WTC11 (cell line): Measurements from ENCODE around the gene STX12. TPM values are rescaled to one million over a fixed set of nuclear protein-coding genes. Genes with fewer than 3 reads are reported as not detected.

Source experiments
- ATAC-seq: fragments of 200-7000 bp; cut with Tn5 transposase; 2 replicates; pipeline ENCODE4 v1.10.0; 2021; ENCODE audit warnings: mild to moderate bottlenecking, moderate library complexity
- CTCF ChIA-PET: fragments of 300-600 bp; sonication (Branson Sonifier 250); formaldehyde crosslinking; loops from one replicate; lab custom pipeline; 2021; ENCODE audit warnings: antibody characterized with exemption; lab: Charles Lee
- POLR2A ChIA-PET: fragments of 350-600 bp; sonication (Branson Sonifier 250); formaldehyde crosslinking; loops from one replicate; lab custom pipeline; 2021; ENCODE audit warnings: antibody characterized with exemption; lab: Charles Lee
- DNase-seq: peaks from one replicate; pipeline ENCODE4 v3.0.0; 2021; ENCODE audit warnings: low spot score
- H3K27ac Mint-ChIP-seq: 2 replicates; pipeline ENCODE4 v1.8.0; 2021; ENCODE audit warnings: mixed read lengths
- H3K27me3 Mint-ChIP-seq: 2 replicates; pipeline ENCODE4 v1.8.0; 2021; ENCODE audit warnings: low read depth, mild to moderate bottlenecking, moderate library complexity, mixed read lengths
- H3K36me3 Mint-ChIP-seq: 2 replicates; pipeline ENCODE4 v1.8.0; 2021; ENCODE audit warnings: mixed read lengths
- H3K4me1 Mint-ChIP-seq: 2 replicates; pipeline ENCODE4 v1.8.0; 2022; ENCODE audit warnings: mixed read lengths
- H3K4me3 Mint-ChIP-seq: 2 replicates; pipeline ENCODE4 v1.8.0; 2021; ENCODE audit warnings: mild to moderate bottlenecking, moderate library complexity, mixed read lengths
- H3K9me3 Mint-ChIP-seq: 2 replicates; pipeline ENCODE4 v1.8.0; 2021; ENCODE audit warnings: mixed read lengths
- ETV6 ChIP-seq: sonication (generic); formaldehyde crosslinking; IDR thresholded peaks from 2 replicates; pipeline ENCODE4 v1.8.1; 2022; ENCODE audit warnings: mild to moderate bottlenecking, missing genetic modification reagents
- GRHL2 ChIP-seq: fragments of 250-450 bp; sonication (Bioruptor Pico); IDR thresholded peaks from 2 replicates; pipeline ENCODE4 v1.8.0; 2022; ENCODE audit warnings: mild to moderate bottlenecking, moderate library complexity; ENCODE audit not compliant: insufficient replicate concordance, severe bottlenecking
- NR1H2 ChIP-seq: sonication (generic); formaldehyde crosslinking; IDR thresholded peaks from 2 replicates; pipeline ENCODE4 v1.9.0; 2021; ENCODE audit warnings: mild to moderate bottlenecking, moderate library complexity, missing genetic modification reagents
- RELA ChIP-seq: sonication (generic); formaldehyde crosslinking; IDR thresholded peaks from 2 replicates; pipeline ENCODE4 v1.8.1; 2022; ENCODE audit warnings: missing genetic modification reagents, mild to moderate bottlenecking, borderline replicate concordance
- SP1 ChIP-seq: sonication (generic); formaldehyde crosslinking; conservative IDR thresholded peaks from 2 replicates; pipeline ENCODE4 v1.8.1; 2022; ENCODE audit warnings: missing genetic modification reagents
- total RNA-seq: library from RNA; stranded (reverse); gene quantifications from 3 replicates; pipeline ENCODE4 v1.2.3, GENCODE V29; 2021
- TF ChIP-seq, protein P1 (sequence below): sonication (generic); formaldehyde crosslinking; IDR thresholded peaks from 2 replicates; pipeline ENCODE4 v1.8.1; 2022; ENCODE audit warnings: mild to moderate bottlenecking, moderate library complexity, missing genetic modification reagents
- TF ChIP-seq, protein P2 (sequence below): sonication (generic); formaldehyde crosslinking; IDR thresholded peaks from 2 replicates; pipeline ENCODE4 v1.8.0; 2023; ENCODE audit warnings: missing genetic modification reagents
- TF ChIP-seq, protein P3 (sequence below): sonication (generic); formaldehyde crosslinking; IDR thresholded peaks from 2 replicates; pipeline ENCODE4 v1.8.0; 2022; ENCODE audit warnings: missing genetic modification reagents
- TF ChIP-seq, protein P4 (sequence below): sonication (generic); formaldehyde crosslinking; IDR thresholded peaks from 2 replicates; pipeline ENCODE4 v1.8.1; 2023; ENCODE audit warnings: mild to moderate bottlenecking, moderate library complexity, missing genetic modification reagents
- TF ChIP-seq, protein P5 (sequence below): sonication (generic); formaldehyde crosslinking; IDR thresholded peaks from 2 replicates; pipeline ENCODE4 v1.8.0; 2023; ENCODE audit warnings: missing genetic modification reagents, mild to moderate bottlenecking, borderline replicate concordance
- TF ChIP-seq, protein P6 (sequence below): fragments of 250-450 bp; sonication (Bioruptor Pico); conservative IDR thresholded peaks from 2 replicates; pipeline ENCODE4 v1.9.0; 2021; ENCODE audit warnings: mild to moderate bottlenecking

STX12 gene
- total RNA-seq, 1 experiment from 2014 or later = 10.3 TPM

DNA sequence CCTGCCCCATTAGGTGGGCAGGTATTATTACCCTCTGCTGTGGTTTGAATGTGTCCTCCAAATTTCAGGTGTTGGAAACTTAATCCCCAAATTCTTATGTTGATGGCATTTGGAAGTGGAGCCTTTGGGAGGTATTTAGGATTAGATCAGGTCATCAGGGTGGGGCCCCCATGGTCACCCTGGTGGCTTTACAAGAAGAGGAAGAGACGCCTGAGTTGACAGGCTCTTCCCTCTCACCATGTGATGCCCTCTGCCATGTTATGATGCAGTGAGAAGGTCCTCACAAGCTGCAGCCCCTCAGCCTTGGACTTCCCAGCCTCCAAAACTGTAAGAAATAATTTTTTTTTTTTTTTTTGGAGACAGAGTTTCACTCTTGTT is 90.5 kb downstream of the STX12 start:
- no peak for ATAC-seq
- H3K4me1 Mint-ChIP-seq = peaks cover 11% of the 10 kb centered on the region
- TF ChIP-seq, protein P1, sequence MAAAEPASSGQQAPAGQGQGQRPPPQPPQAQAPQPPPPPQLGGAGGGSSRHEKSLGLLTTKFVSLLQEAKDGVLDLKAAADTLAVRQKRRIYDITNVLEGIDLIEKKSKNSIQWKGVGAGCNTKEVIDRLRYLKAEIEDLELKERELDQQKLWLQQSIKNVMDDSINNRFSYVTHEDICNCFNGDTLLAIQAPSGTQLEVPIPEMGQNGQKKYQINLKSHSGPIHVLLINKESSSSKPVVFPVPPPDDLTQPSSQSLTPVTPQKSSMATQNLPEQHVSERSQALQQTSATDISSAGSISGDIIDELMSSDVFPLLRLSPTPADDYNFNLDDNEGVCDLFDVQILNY (CRISPR knock-in tag) = no peak
- TF ChIP-seq NR1H2 (no peak), RELA (CRISPR knock-in tag) (no peak)
- TF ChIP-seq, all 79 proteins: peak for 0
- Mint-ChIP-seq H3K27me3 (no peaks in the 10 kb centered on the region), H3K9me3 (no peaks in the 10 kb centered on the region), H3K36me3 (no peaks in the 10 kb centered on the region), H3K4me3 (no peak overlapping the region), H3K27ac (no peak overlapping the region)
- ChIA-PET POLR2A (no interaction called here), CTCF (interaction anchor here (0.7 to 1.0 kb wide), 2 partner anchors 69 to 294 kb away, joined by 3 read pairs; no protein-coding TSS in a partner anchor)
- DNase-seq = no peak

DNA sequence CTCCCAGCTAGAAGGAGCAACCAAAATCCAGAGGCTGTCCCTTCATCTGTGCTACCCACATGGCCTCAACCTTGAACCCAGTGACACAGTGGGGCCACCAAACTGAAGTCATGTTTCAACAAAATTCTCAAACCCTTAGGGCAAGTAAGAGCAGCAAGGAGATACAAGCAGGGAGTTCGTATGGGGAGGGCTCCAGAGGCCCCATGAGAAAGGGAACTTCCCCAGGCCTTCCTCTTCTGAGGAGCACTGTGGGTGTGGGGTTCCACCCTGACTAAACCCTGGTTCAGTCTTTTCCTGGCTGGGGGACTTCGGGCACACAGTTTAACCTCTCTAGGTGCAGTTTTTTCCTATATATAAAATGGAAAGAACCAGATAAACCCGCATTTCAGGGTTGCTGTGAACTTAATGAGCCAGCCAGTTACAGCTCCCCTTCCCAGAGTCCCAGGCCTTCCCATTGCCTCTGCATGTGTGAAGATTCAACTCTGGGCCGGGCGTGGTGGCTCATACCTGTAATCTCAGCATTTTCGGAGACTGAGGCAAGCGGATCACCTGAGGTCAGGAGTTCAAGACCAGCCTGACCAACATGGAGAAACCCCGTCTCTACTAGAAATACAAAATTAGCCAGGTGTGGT is 91.4 kb downstream of the STX12 start:
- Mint-ChIP-seq H3K4me1 (peaks cover 6% of the 10 kb centered on the region; the same call in 1 of the 2 replicates), H3K36me3 (no peaks in the 10 kb centered on the region), H3K4me3 (no peak overlapping the region), H3K27me3 (no peaks in the 10 kb centered on the region), H3K27ac (no peak overlapping the region), H3K9me3 (no peaks in the 10 kb centered on the region)
- ChIA-PET POLR2A (no interaction called here), CTCF (interaction anchor here (0.7 kb wide), 1 partner anchor 294 kb away, joined by 3 read pairs; no protein-coding TSS in a partner anchor)
- ATAC-seq (no peak), DNase-seq (no peak)
- TF ChIP-seq, protein P2, sequence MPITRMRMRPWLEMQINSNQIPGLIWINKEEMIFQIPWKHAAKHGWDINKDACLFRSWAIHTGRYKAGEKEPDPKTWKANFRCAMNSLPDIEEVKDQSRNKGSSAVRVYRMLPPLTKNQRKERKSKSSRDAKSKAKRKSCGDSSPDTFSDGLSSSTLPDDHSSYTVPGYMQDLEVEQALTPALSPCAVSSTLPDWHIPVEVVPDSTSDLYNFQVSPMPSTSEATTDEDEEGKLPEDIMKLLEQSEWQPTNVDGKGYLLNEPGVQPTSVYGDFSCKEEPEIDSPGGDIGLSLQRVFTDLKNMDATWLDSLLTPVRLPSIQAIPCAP = no peak
- no peak for TF ChIP-seq GRHL2 (CRISPR knock-in tag)
- TF ChIP-seq, protein P3, sequence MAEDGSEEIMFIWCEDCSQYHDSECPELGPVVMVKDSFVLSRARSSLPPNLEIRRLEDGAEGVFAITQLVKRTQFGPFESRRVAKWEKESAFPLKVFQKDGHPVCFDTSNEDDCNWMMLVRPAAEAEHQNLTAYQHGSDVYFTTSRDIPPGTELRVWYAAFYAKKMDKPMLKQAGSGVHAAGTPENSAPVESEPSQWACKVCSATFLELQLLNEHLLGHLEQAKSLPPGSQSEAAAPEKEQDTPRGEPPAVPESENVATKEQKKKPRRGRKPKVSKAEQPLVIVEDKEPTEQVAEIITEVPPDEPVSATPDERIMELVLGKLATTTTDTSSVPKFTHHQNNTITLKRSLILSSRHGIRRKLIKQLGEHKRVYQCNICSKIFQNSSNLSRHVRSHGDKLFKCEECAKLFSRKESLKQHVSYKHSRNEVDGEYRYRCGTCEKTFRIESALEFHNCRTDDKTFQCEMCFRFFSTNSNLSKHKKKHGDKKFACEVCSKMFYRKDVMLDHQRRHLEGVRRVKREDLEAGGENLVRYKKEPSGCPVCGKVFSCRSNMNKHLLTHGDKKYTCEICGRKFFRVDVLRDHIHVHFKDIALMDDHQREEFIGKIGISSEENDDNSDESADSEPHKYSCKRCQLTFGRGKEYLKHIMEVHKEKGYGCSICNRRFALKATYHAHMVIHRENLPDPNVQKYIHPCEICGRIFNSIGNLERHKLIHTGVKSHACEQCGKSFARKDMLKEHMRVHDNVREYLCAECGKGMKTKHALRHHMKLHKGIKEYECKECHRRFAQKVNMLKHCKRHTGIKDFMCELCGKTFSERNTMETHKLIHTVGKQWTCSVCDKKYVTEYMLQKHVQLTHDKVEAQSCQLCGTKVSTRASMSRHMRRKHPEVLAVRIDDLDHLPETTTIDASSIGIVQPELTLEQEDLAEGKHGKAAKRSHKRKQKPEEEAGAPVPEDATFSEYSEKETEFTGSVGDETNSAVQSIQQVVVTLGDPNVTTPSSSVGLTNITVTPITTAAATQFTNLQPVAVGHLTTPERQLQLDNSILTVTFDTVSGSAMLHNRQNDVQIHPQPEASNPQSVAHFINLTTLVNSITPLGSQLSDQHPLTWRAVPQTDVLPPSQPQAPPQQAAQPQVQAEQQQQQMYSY (CRISPR knock-in tag) = no peak
- TF ChIP-seq, protein P4, sequence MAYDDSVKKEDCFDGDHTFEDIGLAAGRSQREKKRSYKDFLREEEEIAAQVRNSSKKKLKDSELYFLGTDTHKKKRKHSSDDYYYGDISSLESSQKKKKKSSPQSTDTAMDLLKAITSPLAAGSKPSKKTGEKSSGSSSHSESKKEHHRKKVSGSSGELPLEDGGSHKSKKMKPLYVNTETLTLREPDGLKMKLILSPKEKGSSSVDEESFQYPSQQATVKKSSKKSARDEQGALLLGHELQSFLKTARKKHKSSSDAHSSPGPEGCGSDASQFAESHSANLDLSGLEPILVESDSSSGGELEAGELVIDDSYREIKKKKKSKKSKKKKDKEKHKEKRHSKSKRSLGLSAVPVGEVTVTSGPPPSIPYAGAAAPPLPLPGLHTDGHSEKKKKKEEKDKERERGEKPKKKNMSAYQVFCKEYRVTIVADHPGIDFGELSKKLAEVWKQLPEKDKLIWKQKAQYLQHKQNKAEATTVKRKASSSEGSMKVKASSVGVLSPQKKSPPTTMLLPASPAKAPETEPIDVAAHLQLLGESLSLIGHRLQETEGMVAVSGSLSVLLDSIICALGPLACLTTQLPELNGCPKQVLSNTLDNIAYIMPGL (CRISPR knock-in tag) = no peak

DNA sequence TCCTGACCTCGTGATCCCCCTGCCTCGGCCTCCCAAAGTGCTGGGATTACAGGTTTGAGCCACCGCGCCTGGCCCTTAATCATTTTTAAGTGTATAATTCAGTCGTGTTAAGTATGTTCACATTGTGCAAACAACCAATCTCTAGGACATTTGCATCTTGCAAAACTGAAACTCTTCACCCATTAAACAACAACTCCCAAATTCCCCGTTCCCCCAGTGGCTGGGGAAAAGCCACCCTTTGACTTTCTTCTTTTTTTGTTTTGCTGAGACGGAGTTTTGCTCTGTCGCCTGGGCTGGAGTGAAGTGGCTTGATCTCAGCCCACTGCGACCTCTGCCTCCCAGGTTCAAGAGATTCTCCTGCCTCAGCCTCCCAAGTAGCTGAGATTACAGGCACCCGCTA is 92.8 kb downstream of the STX12 start:
- no peak overlapping the region for H3K4me3 Mint-ChIP-seq
- no peaks in the 10 kb centered on the region for H3K9me3 Mint-ChIP-seq
- ChIA-PET CTCF (interaction anchor here (0.6 to 0.7 kb wide), 2 partner anchors 40 to 94 kb away, joined by 4 to 5 read pairs; no protein-coding TSS in a partner anchor), POLR2A (no interaction called here)
- peaks cover 10% of the 10 kb centered on the region; the same call in 1 of the 2 replicates for H3K4me1 Mint-ChIP-seq
- H3K36me3 Mint-ChIP-seq = no peaks in the 10 kb centered on the region
- no peak for ATAC-seq
- no peak for DNase-seq
- H3K27ac Mint-ChIP-seq = no peak overlapping the region
- H3K27me3 Mint-ChIP-seq = no peaks in the 10 kb centered on the region
- TF ChIP-seq, protein P5, sequence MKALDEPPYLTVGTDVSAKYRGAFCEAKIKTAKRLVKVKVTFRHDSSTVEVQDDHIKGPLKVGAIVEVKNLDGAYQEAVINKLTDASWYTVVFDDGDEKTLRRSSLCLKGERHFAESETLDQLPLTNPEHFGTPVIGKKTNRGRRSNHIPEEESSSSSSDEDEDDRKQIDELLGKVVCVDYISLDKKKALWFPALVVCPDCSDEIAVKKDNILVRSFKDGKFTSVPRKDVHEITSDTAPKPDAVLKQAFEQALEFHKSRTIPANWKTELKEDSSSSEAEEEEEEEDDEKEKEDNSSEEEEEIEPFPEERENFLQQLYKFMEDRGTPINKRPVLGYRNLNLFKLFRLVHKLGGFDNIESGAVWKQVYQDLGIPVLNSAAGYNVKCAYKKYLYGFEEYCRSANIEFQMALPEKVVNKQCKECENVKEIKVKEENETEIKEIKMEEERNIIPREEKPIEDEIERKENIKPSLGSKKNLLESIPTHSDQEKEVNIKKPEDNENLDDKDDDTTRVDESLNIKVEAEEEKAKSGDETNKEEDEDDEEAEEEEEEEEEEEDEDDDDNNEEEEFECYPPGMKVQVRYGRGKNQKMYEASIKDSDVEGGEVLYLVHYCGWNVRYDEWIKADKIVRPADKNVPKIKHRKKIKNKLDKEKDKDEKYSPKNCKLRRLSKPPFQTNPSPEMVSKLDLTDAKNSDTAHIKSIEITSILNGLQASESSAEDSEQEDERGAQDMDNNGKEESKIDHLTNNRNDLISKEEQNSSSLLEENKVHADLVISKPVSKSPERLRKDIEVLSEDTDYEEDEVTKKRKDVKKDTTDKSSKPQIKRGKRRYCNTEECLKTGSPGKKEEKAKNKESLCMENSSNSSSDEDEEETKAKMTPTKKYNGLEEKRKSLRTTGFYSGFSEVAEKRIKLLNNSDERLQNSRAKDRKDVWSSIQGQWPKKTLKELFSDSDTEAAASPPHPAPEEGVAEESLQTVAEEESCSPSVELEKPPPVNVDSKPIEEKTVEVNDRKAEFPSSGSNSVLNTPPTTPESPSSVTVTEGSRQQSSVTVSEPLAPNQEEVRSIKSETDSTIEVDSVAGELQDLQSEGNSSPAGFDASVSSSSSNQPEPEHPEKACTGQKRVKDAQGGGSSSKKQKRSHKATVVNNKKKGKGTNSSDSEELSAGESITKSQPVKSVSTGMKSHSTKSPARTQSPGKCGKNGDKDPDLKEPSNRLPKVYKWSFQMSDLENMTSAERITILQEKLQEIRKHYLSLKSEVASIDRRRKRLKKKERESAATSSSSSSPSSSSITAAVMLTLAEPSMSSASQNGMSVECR (CRISPR knock-in tag) = no peak
- TF ChIP-seq, protein P6, sequence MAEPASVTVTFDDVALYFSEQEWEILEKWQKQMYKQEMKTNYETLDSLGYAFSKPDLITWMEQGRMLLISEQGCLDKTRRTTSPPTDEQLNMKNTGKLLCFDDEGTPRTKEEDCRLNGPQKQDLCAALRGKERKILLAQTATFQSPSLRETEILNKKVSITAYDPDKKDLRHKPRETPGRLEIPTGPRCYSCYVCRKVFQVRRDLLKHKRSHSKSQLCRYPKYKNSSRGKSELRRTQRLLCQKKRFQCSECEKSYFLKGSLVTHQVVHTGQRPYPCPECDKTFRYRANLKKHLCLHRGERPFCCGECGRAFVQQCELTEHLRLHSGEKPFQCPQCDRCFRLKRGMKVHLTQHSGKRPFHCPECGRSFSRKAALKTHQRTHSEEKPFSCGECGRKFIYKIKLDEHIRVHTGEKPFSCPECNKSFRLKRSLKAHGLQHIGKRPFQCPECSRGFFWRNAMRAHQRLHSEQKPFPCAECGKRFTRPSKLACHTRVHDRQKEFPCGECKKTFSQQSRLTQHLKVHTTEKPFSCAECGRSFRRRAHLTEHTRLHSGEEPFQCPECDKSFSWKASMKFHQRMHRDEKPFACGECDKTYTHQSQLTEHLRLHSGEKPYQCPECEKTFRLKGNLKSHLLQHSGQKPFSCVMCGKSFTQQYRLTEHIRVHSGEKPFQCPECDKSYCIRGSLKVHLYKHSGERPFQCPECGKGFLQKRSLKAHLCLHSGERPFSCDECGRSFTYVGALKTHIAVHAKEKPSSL (CRISPR knock-in tag) = no peak
- TF ChIP-seq SP1 (no peak), RELA (CRISPR knock-in tag) (no peak), ETV6 (CRISPR knock-in tag) (no peak)
- TF ChIP-seq, protein P1 (CRISPR knock-in tag) = no peak
